Measurements from ENCODE around the gene PPP2R1B.

The PPP2R1B gene

DNA sequence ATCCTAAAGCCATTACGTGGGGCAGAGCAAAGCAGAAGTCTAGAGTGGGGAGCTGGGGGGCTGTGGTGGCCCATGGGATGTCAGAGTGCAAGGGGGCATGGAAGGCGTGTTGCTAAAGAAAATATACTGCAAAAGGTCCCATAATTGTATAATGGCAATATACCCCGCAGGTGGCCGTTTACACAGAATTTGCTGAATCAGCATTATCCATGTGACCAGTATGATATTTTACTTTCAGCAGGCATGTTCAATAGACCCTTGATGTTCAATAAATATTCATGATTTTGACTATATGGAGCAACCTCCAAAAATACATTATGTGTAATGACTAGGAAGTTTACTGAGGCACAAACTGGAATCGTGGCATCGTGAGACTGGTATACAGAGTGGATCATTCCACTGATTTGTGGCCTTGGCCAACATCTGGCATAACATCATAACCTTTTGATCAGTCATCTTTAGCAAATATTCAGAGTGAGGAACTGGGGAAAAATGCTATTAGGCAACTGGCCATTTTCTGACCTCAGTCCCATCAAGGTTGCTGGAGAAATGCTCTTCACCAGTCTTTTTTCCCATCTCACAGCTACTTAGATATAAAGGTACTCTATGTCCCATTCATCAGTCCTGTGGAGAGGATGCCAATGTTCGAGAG, 29.3 kb upstream of the PPP2R1B start:
- in situ Hi-C loops (cut with MboI; ENCODE audit: low sequenced_read_pairs, unreplicated experiment) = no loop called here
- TF ChIP-seq, protein P1, sequence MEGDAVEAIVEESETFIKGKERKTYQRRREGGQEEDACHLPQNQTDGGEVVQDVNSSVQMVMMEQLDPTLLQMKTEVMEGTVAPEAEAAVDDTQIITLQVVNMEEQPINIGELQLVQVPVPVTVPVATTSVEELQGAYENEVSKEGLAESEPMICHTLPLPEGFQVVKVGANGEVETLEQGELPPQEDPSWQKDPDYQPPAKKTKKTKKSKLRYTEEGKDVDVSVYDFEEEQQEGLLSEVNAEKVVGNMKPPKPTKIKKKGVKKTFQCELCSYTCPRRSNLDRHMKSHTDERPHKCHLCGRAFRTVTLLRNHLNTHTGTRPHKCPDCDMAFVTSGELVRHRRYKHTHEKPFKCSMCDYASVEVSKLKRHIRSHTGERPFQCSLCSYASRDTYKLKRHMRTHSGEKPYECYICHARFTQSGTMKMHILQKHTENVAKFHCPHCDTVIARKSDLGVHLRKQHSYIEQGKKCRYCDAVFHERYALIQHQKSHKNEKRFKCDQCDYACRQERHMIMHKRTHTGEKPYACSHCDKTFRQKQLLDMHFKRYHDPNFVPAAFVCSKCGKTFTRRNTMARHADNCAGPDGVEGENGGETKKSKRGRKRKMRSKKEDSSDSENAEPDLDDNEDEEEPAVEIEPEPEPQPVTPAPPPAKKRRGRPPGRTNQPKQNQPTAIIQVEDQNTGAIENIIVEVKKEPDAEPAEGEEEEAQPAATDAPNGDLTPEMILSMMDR (IDR thresholded peaks at IDR 0.05; ENCODE audit: borderline replicate concordance, control extremely low read depth, extremely low read depth, insufficient read depth, missing control alignments) = no peak
- no peak for DNase-seq (ENCODE audit: low spot score)

DNA sequence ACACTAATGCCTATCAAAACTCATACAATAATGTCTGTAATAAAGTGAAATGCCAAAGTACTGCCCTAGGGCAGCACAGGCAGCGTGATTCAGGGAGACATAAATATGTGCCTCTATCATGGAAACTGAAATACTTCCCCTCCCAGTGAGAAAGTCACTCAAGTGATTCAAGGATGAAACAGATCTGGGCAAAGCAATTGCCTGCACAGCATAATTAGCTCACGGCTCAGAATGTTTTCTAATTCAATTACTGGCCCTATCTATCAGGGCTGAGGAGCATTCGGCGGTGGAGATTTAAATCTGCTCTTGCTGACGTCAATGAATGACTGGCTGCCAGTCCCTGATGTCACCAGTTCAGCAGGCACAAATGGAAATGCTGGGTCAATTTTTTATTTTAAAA, 27.7 kb upstream of the PPP2R1B start:
- TF ChIP-seq, protein P1 (IDR thresholded peaks at IDR 0.05; ENCODE audit: borderline replicate concordance, control extremely low read depth, extremely low read depth, insufficient read depth, missing control alignments) = no peak
- DNase-seq (ENCODE audit: low spot score) = no peak
- in situ Hi-C loops (cut with MboI; ENCODE audit: low sequenced_read_pairs, unreplicated experiment) = no loop called here

DNA sequence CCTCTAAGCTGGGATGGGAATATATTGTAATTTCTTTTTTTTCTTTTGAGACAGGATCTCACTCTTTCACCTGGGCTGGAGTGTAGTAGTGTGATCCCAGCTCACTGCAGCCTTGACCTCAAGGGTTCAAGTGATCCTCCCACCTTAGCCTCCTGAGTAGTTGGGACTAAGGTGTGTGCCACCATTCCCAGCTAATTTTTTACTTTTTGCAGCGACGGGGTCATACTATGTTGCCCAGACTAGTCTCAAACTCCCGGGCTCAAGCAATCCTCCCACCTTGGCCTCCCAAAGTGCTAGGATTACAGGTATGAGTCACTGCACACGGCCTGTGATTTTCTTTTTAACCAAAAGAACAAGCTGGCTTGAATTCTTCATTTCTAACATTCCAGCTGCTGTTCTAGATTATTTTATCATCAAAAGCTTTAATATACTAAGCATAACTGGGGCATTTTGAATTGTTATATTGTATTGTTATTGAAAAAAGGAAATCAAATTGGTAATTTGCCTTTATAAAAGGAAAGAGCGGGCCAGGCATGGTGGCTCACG, 26.8 kb upstream of the PPP2R1B start:
- in situ Hi-C loops (cut with MboI; ENCODE audit: low sequenced_read_pairs, unreplicated experiment) = no loop called here
- TF ChIP-seq, protein P1 (IDR thresholded peaks at IDR 0.05; ENCODE audit: borderline replicate concordance, control extremely low read depth, extremely low read depth, insufficient read depth, missing control alignments) = no peak
- no peak for DNase-seq (ENCODE audit: low spot score)

DNA sequence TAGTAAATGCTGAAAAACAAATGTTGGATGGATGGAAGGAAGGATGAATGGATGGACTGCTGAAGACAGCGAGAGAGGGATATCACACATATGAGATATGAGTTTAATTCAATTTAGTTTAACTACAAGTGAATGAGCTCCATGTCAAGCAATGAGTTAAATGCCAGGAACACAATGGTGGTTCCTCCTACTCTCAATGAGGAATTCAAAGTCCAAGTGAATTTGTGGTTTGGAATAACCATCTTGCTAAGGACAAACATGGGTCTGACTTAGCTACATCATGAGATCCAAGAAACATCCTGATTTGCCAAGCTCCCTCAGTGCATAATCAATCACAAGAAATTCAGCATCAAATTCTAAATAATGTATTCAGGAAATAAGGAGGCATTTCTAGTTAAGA, 26.1 kb upstream of the PPP2R1B start:
- TF ChIP-seq, protein P1 (IDR thresholded peaks at IDR 0.05; ENCODE audit: borderline replicate concordance, control extremely low read depth, extremely low read depth, insufficient read depth, missing control alignments) = no peak
- no peak for DNase-seq (ENCODE audit: low spot score)
- in situ Hi-C loops (cut with MboI; ENCODE audit: low sequenced_read_pairs, unreplicated experiment) = no loop called here

DNA sequence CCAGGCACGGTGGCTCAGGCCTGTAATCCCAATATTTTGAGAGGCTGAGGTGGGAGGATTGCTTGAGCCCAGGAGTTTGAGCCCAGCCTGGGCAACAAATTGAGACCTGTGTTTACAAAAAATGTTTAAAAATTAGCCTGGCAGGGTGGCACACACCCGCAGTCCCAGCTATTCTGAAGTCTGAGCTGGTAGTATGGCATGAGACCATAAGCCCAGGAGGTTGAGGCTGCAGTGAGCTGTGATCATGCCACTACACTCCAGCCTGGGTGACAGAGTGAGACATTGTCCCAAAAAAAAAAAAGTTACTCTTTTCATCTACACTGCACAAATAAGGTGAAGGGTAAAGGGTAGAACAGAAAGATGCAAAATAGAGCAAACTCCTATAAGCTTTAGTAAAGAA, 22.3 kb upstream of the PPP2R1B start:
- TF ChIP-seq, protein P1 (IDR thresholded peaks at IDR 0.05; ENCODE audit: borderline replicate concordance, control extremely low read depth, extremely low read depth, insufficient read depth, missing control alignments) = no peak
- in situ Hi-C loops (cut with MboI; ENCODE audit: low sequenced_read_pairs, unreplicated experiment) = loop anchor here (5.0 kb wide), 1 partner anchor 191 kb away; no protein-coding TSS in a partner anchor
- no peak for DNase-seq (ENCODE audit: low spot score)

DNA sequence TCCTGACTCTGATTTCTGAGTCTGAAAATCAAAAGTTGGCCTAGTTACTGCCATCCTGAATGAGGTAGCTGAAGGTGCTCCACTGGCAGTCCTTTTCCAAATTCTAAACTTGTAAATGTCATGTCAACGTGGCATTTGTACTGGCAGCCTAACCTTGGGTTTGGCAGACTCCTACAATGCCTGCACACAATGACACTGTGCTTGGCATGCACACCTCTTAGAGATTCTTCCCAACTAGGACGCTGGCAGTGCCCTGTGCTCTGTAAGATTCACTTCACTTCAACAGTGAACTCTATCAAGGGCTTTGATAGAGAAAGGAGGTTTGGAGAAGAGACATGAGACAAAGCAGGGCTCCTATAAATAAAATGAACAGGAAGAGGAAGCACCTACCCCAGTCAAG, 21.9 kb upstream of the PPP2R1B start:
- in situ Hi-C loops (cut with MboI; ENCODE audit: low sequenced_read_pairs, unreplicated experiment) = loop anchor here (5.0 kb wide), 1 partner anchor 191 kb away; no protein-coding TSS in a partner anchor
- TF ChIP-seq, protein P1 (IDR thresholded peaks at IDR 0.05; ENCODE audit: borderline replicate concordance, control extremely low read depth, extremely low read depth, insufficient read depth, missing control alignments) = no peak
- DNase-seq (ENCODE audit: low spot score) = no peak
